ENCODE data around the gene LUC7L.
A peak's percentile ranks its signal among the peaks of the same experiment; 100 is the strongest.
"Not testable (repeated sequence)": the region's sequence is repeated elsewhere in the genome, so short reads cannot be mapped to it uniquely, and the experiment has no call there.

The LUC7L gene

DNA sequence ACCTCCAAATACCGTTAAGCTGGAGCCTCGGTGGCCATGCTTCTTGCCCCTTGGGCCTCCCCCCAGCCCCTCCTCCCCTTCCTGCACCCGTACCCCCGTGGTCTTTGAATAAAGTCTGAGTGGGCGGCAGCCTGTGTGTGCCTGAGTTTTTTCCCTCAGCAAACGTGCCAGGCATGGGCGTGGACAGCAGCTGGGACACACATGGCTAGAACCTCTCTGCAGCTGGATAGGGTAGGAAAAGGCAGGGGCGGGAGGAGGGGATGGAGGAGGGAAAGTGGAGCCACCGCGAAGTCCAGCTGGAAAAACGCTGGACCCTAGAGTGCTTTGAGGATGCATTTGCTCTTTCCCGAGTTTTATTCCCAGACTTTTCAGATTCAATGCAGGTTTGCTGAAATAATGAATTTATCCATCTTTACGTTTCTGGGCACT, 51.8 kb downstream of the LUC7L start:
- Histone ChIP-seq H3K36me3 (ENCODE audit: insufficient read depth, low read length) (no peaks in the 10 kb centered on the region), H3K4me3 (no peak overlapping the region), H3K9ac (ENCODE audit: insufficient read length) (no peak overlapping the region), H3K27ac (no peak overlapping the region), H3K9me3 (ENCODE audit: low read depth, low read length) (no peaks in the 10 kb centered on the region)
- TF ChIP-seq EZH2 (IDR thresholded peaks at IDR 0.05) = no peak
- no peak for TF ChIP-seq FOXP2 (optimal IDR thresholded peaks at IDR 0.05; ENCODE audit: control extremely low read depth, extremely low read length, insufficient read depth)
- TF ChIP-seq POLR2AphosphoS5 (IDR thresholded peaks at IDR 0.05; ENCODE audit: borderline replicate concordance, low read depth, low read length) = no peak
- no peak for DNase-seq (ENCODE audit: low read depth, low spot score)

DNA sequence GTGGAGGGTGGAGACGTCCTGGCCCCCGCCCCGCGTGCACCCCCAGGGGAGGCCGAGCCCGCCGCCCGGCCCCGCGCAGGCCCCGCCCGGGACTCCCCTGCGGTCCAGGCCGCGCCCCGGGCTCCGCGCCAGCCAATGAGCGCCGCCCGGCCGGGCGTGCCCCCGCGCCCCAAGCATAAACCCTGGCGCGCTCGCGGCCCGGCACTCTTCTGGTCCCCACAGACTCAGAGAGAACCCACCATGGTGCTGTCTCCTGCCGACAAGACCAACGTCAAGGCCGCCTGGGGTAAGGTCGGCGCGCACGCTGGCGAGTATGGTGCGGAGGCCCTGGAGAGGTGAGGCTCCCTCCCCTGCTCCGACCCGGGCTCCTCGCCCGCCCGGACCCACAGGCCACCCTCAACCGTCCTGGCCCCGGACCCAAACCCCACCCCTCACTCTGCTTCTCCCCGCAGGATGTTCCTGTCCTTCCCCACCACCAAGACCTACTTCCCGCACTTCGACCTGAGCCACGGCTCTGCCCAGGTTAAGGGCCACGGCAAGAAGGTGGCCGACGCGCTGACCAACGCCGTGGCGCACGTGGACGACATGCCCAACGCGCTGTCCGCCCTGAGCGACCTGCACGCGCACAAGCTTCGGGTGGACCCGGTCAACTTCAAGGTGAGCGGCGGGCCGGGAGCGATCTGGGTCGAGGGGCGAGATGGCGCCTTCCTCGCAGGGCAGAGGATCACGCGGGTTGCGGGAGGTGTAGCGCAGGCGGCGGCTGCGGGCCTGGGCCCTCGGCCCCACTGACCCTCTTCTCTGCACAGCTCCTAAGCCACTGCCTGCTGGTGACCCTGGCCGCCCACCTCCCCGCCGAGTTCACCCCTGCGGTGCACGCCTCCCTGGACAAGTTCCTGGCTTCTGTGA, 52.5 kb downstream of the LUC7L start, which contains the start of gene HBA1:
HBA1 (plus strand) TSS at position 204 of the 906 bp plus-strand sequence; CDS start at position 241, 37 bp downstream.
- H3K9ac ChIP-seq (ENCODE audit: insufficient read length); H3K36me3 ChIP-seq (ENCODE audit: insufficient read depth, low read length); DNase-seq (ENCODE audit: low read depth, low spot score); H3K27ac ChIP-seq; H3K9me3 ChIP-seq (ENCODE audit: low read depth, low read length); H3K4me3 ChIP-seq: not testable (repeated sequence)

DNA sequence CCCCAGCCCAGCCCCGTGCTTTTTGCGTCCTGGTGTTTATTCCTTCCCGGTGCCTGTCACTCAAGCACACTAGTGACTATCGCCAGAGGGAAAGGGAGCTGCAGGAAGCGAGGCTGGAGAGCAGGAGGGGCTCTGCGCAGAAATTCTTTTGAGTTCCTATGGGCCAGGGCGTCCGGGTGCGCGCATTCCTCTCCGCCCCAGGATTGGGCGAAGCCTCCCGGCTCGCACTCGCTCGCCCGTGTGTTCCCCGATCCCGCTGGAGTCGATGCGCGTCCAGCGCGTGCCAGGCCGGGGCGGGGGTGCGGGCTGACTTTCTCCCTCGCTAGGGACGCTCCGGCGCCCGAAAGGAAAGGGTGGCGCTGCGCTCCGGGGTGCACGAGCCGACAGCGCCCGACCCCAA, 53.2 kb downstream of the LUC7L start:
- H3K27ac ChIP-seq; H3K9ac ChIP-seq (ENCODE audit: insufficient read length); H3K36me3 ChIP-seq (ENCODE audit: insufficient read depth, low read length); DNase-seq (ENCODE audit: low read depth, low spot score); H3K4me3 ChIP-seq; H3K9me3 ChIP-seq (ENCODE audit: low read depth, low read length): not testable (repeated sequence)

DNA sequence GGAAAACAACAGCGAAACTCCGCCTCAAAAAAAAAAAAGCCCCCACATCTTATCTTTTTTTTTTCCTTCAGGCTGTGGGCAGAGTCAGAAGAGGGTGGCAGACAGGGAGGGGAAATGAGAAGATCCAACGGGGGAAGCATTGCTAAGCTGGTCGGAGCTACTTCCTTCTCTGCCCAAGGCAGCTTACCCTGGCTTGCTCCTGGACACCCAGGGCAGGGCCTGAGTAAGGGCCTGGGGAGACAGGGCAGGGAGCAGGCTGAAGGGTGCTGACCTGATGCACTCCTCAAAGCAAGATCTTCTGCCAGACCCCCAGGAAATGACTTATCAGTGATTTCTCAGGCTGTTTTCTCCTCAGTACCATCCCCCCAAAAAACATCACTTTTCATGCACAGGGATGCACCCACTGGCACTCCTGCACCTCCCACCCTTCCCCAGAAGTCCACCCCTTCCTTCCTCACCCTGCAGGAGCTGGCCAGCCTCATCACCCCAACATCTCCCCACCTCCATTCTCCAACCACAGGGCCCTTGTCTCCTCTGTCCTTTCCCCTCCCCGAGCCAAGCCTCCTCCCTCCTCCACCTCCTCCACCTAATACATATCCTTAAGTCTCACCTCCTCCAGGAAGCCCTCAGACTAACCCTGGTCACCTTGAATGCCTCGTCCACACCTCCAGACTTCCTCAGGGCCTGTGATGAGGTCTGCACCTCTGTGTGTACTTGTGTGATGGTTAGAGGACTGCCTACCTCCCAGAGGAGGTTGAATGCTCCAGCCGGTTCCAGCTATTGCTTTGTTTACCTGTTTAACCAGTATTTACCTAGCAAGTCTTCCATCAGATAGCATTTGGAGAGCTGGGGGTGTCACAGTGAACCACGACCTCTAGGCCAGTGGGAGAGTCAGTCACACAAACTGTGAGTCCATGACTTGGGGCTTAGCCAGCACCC, 54.0 kb downstream of the LUC7L start:
- no peaks in the 10 kb centered on the region for H3K9me3 ChIP-seq (ENCODE audit: low read depth, low read length)
- H3K9ac ChIP-seq (ENCODE audit: insufficient read length) = no peak overlapping the region
- no peaks in the 10 kb centered on the region for H3K36me3 ChIP-seq (ENCODE audit: insufficient read depth, low read length)
- DNase-seq (ENCODE audit: low read depth, low spot score) = no peak
- TF ChIP-seq EZH2 (IDR thresholded peaks at IDR 0.05) = no peak
- TF ChIP-seq POLR2AphosphoS5 (IDR thresholded peaks at IDR 0.05; ENCODE audit: borderline replicate concordance, low read depth, low read length) = no peak
- TF ChIP-seq FOXP2 (optimal IDR thresholded peaks at IDR 0.05; ENCODE audit: control extremely low read depth, extremely low read length, insufficient read depth) = no peak
- H3K4me3 ChIP-seq = no peak overlapping the region
- no peak overlapping the region for H3K27ac ChIP-seq

DNA sequence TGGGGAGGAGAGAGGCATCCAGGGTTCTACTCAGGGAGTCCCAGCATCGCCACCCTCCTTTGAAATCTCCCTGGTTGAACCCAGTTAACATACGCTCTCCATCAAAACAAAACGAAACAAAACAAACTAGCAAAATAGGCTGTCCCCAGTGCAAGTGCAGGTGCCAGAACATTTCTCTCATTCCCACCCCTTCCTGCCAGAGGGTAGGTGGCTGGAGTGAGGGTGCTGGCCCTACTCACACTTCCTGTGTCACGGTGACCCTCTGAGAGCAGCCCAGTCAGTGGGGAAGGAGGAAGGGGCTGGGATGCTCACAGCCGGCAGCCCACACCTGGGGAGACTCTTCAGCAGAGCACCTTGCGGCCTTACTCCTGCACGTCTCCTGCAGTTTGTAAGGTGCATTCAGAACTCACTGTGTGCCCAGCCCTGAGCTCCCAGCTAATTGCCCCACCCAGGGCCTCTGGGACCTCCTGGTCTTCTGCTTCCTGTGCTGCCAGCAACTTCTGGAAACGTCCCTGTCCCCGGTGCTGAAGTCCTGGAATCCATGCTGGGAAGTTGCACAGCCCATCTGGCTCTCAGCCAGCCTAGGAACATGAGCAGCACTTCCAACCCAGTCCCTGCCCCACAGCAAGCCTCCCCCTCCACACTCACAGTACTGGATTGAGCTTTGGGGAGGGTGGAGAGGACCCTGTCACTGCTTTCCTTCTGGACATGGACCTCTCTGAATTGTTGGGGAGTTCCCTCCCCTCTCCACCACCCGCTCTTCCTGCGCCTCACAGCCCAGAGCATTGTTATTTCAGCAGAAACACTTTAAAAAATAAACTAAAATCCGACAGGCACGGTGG, 55.1 kb downstream of the LUC7L start:
- H3K27ac ChIP-seq; H3K4me3 ChIP-seq; H3K9ac ChIP-seq (ENCODE audit: insufficient read length); DNase-seq (ENCODE audit: low read depth, low spot score); H3K9me3 ChIP-seq (ENCODE audit: low read depth, low read length); H3K36me3 ChIP-seq (ENCODE audit: insufficient read depth, low read length): not testable (repeated sequence)

DNA sequence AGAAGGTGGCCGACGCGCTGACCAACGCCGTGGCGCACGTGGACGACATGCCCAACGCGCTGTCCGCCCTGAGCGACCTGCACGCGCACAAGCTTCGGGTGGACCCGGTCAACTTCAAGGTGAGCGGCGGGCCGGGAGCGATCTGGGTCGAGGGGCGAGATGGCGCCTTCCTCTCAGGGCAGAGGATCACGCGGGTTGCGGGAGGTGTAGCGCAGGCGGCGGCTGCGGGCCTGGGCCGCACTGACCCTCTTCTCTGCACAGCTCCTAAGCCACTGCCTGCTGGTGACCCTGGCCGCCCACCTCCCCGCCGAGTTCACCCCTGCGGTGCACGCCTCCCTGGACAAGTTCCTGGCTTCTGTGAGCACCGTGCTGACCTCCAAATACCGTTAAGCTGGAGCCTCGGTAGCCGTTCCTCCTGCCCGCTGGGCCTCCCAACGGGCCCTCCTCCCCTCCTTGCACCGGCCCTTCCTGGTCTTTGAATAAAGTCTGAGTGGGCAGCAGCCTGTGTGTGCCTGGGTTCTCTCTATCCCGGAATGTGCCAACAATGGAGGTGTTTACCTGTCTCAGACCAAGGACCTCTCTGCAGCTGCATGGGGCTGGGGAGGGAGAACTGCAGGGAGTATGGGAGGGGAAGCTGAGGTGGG, 55.9 kb downstream of the LUC7L start:
- not testable (repeated sequence) for H3K27ac ChIP-seq

DNA sequence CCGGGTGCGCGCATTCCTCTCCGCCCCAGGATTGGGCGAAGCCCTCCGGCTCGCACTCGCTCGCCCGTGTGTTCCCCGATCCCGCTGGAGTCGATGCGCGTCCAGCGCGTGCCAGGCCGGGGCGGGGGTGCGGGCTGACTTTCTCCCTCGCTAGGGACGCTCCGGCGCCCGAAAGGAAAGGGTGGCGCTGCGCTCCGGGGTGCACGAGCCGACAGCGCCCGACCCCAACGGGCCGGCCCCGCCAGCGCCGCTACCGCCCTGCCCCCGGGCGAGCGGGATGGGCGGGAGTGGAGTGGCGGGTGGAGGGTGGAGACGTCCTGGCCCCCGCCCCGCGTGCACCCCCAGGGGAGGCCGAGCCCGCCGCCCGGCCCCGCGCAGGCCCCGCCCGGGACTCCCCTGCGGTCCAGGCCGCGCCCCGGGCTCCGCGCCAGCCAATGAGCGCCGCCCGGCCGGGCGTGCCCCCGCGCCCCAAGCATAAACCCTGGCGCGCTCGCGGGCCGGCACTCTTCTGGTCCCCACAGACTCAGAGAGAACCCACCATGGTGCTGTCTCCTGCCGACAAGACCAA, 56.8 kb downstream of the LUC7L start, which contains the start of gene HBA2:
HBA2 (plus strand) TSS at position 503 of the 568 bp plus-strand sequence; CDS start at position 540, 37 bp downstream.
- not testable (repeated sequence) for H3K9me3 ChIP-seq (ENCODE audit: low read depth, low read length); H3K9ac ChIP-seq (ENCODE audit: insufficient read length); H3K36me3 ChIP-seq (ENCODE audit: insufficient read depth, low read length); DNase-seq (ENCODE audit: low read depth, low spot score); H3K4me3 ChIP-seq; H3K27ac ChIP-seq

More for the DNA sequence above, 55.9 kb downstream of the LUC7L start:
- not testable (repeated sequence) for H3K9me3 ChIP-seq (ENCODE audit: low read depth, low read length); DNase-seq (ENCODE audit: low read depth, low spot score); H3K36me3 ChIP-seq (ENCODE audit: insufficient read depth, low read length); H3K9ac ChIP-seq (ENCODE audit: insufficient read length); H3K4me3 ChIP-seq

DNA sequence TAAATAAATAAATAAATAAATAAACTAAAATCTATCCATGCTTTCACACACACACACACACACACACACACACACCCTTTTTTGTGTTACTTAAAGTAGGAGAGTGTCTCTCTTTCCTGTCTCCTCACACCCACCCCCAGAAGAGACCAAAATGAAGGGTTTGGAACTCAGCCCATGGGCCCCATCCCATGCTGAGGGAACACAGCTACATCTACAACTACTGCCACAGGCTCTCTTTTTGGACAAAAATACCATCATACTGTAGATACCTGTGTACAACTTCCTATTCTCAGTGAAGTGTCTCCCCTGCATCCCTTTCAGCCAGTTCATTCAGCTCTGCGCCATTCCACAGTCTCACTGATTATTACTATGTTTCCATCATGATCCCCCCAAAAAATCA, 58.5 kb downstream of the LUC7L start:
- no peak overlapping the region for H3K4me3 ChIP-seq
- no peak overlapping the region for H3K9ac ChIP-seq (ENCODE audit: insufficient read length)
- no peak for DNase-seq (ENCODE audit: low read depth, low spot score)
- no peaks in the 10 kb centered on the region for H3K9me3 ChIP-seq (ENCODE audit: low read depth, low read length)
- H3K36me3 ChIP-seq (ENCODE audit: insufficient read depth, low read length) = no peaks in the 10 kb centered on the region
- TF ChIP-seq POLR2AphosphoS5 (IDR thresholded peaks at IDR 0.05; ENCODE audit: borderline replicate concordance, low read depth, low read length) (no peak), EZH2 (IDR thresholded peaks at IDR 0.05) (no peak), FOXP2 (optimal IDR thresholded peaks at IDR 0.05; ENCODE audit: control extremely low read depth, extremely low read length, insufficient read depth) (no peak)
- no peak overlapping the region for H3K27ac ChIP-seq

DNA sequence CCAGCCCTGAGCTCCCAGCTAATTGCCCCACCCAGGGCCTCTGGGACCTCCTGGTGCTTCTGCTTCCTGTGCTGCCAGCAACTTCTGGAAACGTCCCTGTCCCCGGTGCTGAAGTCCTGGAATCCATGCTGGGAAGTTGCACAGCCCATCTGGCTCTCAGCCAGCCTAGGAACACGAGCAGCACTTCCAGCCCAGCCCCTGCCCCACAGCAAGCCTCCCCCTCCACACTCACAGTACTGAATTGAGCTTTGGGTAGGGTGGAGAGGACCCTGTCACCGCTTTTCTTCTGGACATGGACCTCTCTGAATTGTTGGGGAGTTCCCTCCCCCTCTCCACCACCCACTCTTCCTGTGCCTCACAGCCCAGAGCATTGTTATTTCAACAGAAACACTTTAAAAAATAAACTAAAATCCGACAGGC, 59.2 kb downstream of the LUC7L start:
- H3K9me3 ChIP-seq (ENCODE audit: low read depth, low read length); H3K27ac ChIP-seq; H3K36me3 ChIP-seq (ENCODE audit: insufficient read depth, low read length); H3K9ac ChIP-seq (ENCODE audit: insufficient read length); H3K4me3 ChIP-seq: not testable (repeated sequence)
- DNase-seq (ENCODE audit: low read depth, low spot score) = peak; percentile 30

All from SK-N-MC (cell line).